ENCODE measurements around the gene GINS2. TPM values are rescaled to one million over a fixed set of nuclear protein-coding genes. Genes with fewer than 3 reads are reported as not detected.

Gene GINS2
- total RNA-seq, 1 experiment from 2014 or later = 52.7 TPM

DNA sequence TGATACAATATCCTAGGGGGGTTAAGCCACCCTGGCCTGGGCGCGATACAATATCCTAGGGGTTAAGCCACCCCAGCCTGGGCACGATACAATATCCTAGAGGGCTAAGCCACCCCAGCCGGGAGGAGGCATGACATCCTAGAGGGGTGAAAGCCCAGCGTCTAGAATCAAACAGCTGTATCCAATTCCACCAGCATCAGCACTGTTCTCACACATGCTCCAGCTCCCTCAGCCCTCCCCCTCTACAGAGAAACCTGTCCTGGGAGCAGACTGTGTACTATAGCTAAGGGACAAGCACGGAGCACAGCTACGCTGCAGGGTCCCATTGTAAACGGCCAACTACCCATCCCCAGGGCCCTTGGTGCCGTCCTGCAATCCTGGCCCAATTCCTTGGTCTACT is 6.2 kb downstream of the GINS2 start:
- Histone ChIP-seq H2BK5ac (ENCODE audit: insufficient read length, low read length) (no peak overlapping the region), H3T11ph (ENCODE audit: low read length) (no peak overlapping the region), H3K79me2 (ENCODE audit: insufficient read depth, low read length) (peaks cover 3% of the 10 kb centered on the region; the same call in 1 of the 2 replicates), H3K4me1 (ENCODE audit: insufficient read depth, low read length) (no peaks in the 10 kb centered on the region), H2BK15ac (ENCODE audit: low read depth, low read length) (no peak overlapping the region), H3K27ac (ENCODE audit: insufficient read length, low read depth, low read length) (no peak overlapping the region), H4K8ac (replicated peaks; ENCODE audit: insufficient read length, low read depth, low read length) (no peak overlapping the region), H3K4me2 (ENCODE audit: insufficient read depth, insufficient read length, low read length) (no peak overlapping the region), H3K56ac (ENCODE audit: insufficient read length, low read depth, low read length) (no peak overlapping the region), H2BK20ac (ENCODE audit: low read depth, low read length, poor library complexity, severe bottlenecking) (no peak overlapping the region), H3K18ac (ENCODE audit: insufficient read length, low read depth, low read length) (no peak overlapping the region), H2AFZ (ENCODE audit: low read length) (no peak overlapping the region), H2BK12ac (ENCODE audit: insufficient read length, low read depth, low read length) (no peak overlapping the region), H3K79me1 (ENCODE audit: insufficient read depth, low read depth, low read length, poor library complexity, severe bottlenecking) (no peaks in the 10 kb centered on the region), H3K14ac (ENCODE audit: insufficient read depth, low read length) (no peak overlapping the region; the same call in 1 of the 2 replicates), H3K23me2 (ENCODE audit: insufficient read length, low read depth, low read length, poor library complexity, severe bottlenecking) (no peaks in the 10 kb centered on the region), H3K9ac (ENCODE audit: extremely low read depth, insufficient read length, low read length) (no peak overlapping the region), H3K23ac (ENCODE audit: insufficient read length, low read depth, low read length) (no peak overlapping the region), H4K20me1 (ENCODE audit: control insufficient read depth, insufficient read depth, insufficient read length) (no peaks in the 10 kb centered on the region), H3K4ac (ENCODE audit: low read depth, low read length) (no peak overlapping the region), H3K9me3 (ENCODE audit: control insufficient read depth, low read depth, low read length) (no peaks in the 10 kb centered on the region), H3K27me3 (ENCODE audit: insufficient read depth, low read length) (no peaks in the 10 kb centered on the region), H4K5ac (ENCODE audit: insufficient read length, low read depth, low read length) (no peak overlapping the region), H2BK120ac (ENCODE audit: low read depth, low read length, poor library complexity, severe bottlenecking) (no peak overlapping the region), H4K91ac (ENCODE audit: insufficient read length, low read depth, low read length) (no peak overlapping the region), H2AK5ac (ENCODE audit: insufficient read length, low read length) (no peak overlapping the region)
- H3K36me3 Mint-ChIP-seq (ENCODE audit: insufficient read depth in 1 of 3, low read depth in 3 of 3) = peaks cover 14 to 80% (median 71%) of the 10 kb centered on the region in 3 experiments; a peak in 6 of 7 replicates
- H3K4me1 Mint-ChIP-seq = peaks cover 10 to 14% of the 10 kb centered on the region in 2 experiments
- TF ChIP-seq CTCF (conservative IDR thresholded peaks at IDR 0.05) = no peak
- H3K9me3 Mint-ChIP-seq = no peaks in the 10 kb centered on the region
- WGBS (ENCODE audit: extremely low coverage, insufficient read length, low lambda C conversion rate) = no CpG with 5 or more reads among the region's 9 CpGs
- peak overlapping the region in 1 of 3 experiments; percentile 16; a peak in 1 of 7 replicates for H3K27ac Mint-ChIP-seq
- no peaks in the 10 kb centered on the region; the same call in 1 of the 2 replicates for H3K27me3 Mint-ChIP-seq (ENCODE audit: low read depth)
- no peak for DNase-seq
- H3K4me3 Mint-ChIP-seq = no peak overlapping the region
